Measurements from ENCODE around the gene LDLRAD4.

The LDLRAD4 gene

DNA sequence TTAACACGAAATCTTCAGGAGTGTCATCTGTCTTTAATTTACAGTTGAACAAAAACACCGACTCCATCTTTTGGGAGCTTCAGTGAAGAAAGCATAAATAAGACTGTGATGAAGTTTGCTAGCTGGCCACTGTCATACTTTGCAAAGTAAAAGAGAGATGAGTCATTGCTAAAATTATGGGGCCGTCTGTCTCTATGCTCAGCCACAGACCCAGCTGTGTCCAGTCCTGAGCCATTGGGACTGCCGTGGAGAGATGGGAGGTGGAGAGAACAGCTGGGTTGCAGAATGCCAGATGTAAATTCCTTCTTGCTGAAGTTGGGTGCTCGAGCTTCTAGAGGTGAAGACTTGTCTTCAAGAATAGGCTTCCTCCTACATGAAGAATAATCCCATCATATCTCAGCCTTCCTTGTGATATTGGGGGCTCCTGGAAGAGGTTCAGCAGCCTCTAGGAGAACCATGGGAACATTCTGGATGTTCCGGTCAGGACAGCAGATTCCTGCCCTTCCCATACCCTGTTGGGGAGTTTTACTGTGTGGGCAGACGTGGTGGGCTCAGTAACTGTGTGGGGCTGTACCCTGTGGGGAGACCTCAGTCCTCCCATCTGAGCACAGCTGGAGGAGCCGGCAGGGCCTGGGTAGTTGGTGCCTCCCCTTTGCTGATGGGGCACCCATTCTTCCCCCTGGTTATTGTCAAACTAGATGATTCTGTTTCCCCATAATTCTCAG lies 71.1 kb downstream of the LDLRAD4 start:
- no peak for DNase-seq

DNA sequence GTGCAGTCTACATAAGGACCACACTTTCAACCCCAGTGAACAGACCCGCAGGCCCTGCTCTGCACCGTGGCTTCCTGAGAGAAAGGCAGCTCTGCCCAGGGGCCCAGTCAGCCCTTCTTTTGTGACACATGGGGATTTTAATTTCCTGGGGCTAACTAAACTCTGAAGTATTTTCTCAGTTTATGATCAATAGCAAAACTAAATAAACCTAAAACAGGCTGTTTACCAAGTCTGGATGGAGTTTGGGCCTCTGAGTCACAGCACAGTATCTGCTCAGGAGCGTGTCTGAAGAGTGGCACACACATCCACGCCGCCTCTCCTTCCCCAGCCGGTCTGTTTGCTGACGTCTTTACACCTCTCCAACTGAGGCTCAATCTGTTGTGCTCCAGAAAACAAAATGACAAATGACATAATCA lies 72.3 kb downstream of the LDLRAD4 start:
- DNase-seq, result no peak

DNA sequence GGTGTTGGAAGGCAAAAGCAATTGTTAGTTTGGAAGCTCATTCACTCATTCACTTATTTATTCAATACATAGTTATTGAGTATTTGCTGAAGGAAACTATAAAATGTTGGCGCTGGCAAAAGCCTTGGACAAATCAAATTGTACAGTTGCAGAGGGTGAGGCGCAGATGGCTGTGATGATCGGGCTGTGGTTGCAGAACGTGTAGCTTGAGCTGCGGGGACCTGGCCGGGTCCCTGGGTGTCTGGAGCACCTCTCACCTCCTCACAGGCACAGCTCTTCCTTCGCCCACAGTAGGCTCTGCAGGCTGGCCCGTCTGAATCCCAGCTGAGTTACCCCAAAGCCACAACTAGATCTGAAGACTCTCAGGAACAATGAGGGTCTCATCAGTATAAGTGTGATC lies 72.7 kb downstream of the LDLRAD4 start:
- no peak for DNase-seq

DNA sequence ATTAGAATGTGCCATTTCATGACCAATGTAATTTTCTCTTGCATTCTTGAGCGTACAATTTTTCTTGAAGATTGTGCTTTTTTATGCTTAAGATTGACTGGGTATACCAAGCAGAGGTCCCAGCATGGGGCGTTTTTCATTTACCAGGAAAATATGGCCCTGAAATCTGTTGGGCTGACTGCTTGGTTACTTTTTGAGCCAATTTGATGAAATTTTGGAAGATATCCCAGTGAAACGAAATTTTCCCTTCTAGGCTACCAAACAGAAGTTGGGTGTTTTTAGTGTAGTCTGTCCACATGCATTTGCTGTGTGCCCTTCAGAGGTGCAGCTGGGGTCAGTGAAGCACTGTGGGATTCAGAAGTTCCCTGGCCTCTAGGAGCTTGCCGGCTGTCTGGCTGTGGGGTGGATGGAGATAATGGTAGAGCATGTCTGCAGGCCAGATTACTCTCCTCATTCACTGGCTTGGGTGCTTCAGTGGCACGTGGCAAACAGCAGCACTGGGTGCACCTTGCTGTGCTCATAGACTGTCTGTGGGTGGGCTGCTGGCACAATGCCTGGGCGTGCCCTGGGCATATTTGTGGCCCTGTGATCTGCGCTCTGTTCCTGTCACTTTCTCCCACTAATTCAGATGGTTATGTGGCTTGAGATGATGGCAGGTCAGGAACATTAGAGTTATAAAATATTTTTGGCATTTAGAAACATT lies 73.3 kb downstream of the LDLRAD4 start:
- DNase-seq, result no peak

DNA sequence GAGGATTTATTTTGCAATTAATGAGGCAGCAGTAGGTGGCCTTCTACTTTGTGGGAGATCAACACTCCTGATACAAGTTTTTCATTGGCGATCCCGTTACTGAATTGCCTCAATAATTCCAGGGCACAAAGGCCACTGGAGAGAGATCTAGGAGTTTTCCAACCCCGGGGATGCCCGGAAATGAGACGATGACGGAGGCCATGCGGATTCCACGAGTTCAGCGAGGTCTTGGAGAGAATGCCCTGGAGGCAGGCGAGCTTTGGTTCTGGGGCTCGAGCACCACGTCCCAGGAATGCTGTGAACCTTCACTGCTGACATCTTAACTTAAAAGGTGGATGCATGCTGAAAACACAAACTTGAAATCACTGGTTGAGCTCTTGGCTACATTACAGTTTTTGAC lies 74.2 kb downstream of the LDLRAD4 start:
- DNase-seq, result no peak

DNA sequence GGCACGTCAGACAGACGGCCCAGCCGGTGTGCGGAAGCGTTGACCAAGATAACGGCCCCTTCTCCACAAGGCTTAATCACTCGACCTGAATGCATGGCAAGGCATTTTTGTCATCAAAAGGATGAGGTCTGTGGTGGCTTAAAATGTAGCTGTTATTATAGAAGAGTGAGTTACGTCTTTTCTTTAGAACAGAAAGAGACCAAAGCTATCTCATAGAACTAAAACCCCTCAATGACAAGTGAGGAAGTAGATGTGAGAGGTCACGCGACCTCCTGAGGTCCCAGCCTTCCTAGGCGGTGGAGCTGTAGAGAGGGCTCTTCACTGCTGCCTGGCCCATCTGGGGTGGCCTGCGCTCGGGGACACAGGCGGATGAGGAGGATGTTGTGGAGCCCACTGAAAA lies 75.7 kb downstream of the LDLRAD4 start:
- no peak for DNase-seq

DNA sequence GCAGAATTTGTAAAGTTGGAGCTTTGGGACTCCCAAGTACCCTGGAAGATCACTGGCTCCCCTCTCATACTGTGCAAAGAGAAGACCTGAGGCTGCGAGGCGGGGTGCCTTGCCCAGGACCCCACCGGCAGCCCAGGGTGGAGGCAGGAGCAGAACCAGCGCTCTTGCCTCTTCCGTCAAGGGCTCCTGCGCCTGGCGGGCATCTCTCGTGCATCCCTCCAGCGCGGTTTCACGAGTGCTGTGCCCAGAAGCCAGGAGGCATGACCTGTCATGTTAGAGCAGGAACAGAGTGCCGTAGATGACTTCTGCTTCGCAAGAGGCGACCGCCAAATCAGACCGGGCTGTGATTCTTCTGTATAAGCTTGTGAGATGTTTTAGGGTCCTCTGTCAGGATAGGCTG lies 77.3 kb downstream of the LDLRAD4 start:
- DNase-seq, result no peak

DNA sequence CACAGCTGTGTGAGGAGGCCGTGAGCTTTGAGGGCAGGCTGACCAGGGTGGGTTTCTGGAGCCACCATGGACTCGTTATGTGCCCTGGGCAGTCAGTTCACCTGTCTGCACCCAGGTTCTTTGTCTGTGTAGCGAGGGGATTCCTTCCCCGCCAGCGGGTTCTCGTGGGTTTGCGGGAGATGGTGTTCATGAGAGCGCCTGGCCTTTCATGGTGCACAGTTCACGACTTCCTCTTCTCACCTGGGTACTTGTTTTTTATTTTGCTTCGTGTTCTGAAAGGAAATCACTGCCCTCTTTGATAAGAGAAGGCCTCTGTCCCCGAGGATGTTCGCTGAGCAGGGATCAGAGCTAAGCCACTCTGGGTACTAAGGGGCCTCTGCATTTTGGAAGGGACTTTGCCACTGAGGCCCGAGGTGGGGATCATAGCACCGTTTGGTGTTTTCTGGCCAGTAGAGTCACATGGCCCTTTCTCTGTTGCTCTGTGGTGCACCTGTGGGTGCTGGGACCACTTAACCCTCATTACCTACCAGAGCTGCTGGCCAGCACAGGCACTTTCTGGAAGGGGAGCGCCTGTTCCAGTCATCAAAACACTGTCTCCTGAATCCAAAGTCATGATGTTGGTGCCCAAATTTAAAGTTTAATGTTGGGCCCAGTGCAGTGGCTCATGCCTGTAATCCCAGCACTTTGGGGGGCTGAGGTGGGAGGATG lies 78.5 kb downstream of the LDLRAD4 start:
- no peak for DNase-seq

DNA sequence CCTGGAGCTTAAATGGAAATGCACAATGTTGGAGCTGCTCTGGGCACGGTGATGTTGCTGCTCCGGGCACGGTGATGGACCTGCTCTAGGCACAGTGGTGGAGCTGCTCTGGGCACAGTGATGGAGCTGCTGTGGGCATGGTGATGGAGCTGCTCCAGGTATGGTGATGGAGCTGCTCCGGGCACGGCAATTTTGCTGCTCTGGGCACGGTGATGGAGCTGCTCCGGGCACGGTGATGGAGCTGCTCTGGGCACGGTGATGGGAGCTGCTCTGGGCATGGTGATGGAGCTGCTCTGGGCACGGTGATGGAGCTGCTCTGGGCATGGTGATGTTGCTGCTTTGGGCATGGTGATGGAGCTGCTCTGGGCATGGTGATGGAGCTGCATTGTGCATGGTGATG lies 79.7 kb downstream of the LDLRAD4 start:
- no peak for DNase-seq

DNA sequence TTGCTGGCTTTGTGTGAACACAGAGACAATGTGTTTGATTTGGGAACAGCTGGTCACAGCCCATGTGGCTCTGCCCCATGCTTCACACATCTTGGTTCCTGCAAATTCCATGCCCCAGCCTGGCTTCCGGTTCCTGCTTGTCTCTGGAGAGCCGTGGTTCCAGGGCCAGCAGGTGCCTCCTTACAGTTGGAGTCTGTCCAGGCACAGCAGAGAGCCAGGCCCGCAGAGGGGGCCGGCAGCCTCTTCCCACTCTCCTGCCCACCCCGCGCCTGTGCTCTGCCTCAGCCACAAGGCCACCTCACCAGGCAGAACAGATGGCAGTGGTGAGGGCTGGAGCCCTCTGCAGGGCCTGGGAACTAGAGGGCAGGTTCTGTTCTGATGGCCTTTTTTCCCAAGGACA lies 81.5 kb downstream of the LDLRAD4 start:
- DNase-seq, result peak; percentile 10

DNA sequence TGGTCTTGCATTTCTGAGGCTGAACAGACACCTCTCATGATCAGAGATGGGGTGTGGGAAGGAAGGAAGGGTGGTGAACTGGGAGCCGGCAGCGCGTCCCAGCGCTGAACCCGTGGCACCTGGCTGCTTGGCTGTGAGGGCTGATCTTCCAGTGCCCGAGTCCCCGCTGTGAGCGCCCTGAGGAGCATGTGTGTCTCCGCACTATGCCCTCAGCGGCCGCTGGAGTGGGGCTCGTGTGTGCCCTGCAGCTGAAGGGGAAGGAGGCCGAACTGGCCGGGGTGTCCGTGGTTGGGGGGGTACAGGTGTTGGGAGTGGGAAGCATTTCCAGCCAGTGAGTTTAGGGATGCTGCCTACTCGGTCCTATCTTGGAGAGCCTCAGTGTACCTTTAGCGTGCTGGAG lies 82.2 kb downstream of the LDLRAD4 start:
- no peak for DNase-seq

DNA sequence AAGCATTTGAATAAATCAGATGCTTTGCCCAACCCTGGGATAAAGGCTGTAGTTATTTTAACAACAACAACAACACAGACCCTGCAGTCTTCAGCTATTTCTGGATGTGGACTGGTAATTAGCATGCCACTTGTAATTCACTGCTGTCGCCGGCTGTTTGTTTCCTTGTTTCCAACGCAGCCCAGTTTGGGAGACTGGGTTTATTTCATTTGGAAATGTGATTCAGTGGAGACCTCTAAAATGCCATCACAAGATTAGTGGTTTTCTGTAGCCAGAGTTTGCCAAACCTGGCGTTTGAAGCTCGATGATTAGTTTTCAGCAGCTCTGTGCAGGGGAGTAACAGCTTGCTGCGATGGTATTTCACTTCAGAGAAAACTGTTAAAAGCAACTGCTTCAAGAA lies 83.5 kb downstream of the LDLRAD4 start:
- no peak for DNase-seq

DNA sequence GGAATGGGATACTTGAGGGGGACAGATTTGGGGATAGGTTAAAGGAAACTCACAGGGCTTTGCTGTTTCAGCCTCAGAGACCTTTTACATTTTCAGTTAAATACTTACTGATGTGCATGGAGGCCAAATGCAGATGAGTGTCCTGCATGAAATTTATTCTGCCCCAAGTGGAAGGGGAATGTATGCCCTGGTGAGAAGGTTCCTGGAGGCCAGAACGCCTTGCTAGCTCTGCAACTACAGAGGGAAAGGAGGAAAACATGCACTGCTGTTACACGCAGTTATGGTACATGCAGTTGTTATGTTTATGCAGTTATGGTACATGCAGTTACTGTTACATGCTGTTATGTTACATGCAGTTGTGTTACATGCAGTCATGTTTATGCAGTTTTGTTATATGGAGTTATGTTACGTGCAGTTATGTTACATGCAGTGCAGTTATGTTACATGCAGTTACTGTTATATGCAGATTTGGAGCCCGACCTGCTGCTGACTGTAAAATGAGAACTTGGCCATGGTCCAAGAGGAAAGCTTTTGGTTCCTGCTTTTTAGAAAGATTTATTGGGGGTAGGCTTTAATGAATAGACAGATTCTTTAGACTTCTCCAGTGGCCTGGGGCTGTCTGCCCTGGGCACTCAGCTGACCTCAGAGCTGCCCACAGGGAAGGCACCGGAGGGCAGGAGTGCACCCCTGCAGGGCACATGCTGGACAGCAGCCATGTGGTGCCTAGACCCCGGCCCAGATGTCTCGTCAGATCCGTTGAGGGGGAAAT lies 84.1 kb downstream of the LDLRAD4 start:
- DNase-seq, result peak; percentile 26

DNA sequence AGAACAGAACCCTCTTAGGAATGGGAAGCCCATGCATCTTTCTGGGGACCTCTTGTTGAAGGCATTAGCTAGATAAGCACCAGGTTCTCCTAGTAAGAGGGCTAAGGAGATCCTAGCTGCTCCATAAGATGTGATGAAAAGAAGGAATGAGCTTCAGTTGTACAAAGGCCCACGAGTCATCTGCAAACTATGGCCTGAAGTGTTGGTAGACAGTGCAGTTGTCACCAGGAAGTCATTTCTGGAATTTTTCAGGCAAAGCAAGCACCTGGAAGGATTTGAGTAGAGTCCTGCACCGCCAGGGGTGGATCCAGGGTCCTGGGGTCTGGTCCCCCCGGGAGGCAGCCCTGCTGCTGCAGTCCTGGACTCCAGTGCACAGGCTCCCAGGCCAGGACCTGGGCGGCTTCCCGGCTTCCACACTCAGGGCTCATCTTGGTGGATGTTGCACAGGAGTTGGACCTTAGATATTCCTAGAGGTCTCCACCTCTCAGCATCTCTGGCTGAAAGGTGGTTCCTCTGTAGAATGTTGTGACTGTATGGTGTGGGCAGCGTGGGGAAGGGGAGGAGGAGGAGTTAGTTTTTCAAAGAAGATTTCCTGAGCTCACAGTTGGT lies 85.3 kb downstream of the LDLRAD4 start:
- DNase-seq, result no peak

DNA sequence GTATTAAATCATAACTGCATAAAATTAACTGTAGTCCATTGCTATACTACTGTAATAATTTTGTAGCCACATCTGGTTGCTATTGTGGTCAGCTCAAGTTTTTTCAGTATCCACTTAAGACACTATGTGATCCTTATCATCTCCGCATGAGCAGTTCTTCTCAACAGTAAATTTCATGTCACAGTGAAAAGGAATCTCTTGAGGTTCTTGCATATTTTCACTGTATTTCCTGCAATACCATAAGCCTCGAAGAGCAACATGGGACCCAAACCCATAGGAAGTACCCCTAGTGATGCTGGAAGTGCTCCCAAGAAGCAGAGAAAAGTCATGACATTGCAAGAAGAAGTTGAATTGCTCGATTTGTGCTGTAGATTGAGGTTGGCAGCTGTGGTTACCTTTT lies 86.7 kb downstream of the LDLRAD4 start:
- DNase-seq, result no peak

DNA sequence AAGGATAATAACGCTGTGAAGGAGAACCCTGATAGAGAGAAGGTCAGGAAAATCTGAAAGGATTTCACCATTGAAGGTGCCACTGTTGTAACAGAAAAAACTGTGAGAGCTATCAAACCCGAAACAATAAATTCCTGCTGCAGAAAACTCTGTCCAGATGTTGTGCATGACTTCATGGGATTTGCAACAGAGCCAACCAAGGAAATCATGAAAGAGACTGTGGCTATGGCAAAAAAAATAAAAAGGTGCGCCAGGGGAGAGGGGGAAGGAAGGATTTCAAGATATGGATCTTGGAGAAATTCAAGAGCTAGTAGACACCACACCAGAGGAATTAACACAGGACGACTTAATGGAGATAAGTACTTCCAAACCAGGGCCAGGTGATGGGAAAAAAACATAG lies 88.0 kb downstream of the LDLRAD4 start:
- no peak for DNase-seq

DNA sequence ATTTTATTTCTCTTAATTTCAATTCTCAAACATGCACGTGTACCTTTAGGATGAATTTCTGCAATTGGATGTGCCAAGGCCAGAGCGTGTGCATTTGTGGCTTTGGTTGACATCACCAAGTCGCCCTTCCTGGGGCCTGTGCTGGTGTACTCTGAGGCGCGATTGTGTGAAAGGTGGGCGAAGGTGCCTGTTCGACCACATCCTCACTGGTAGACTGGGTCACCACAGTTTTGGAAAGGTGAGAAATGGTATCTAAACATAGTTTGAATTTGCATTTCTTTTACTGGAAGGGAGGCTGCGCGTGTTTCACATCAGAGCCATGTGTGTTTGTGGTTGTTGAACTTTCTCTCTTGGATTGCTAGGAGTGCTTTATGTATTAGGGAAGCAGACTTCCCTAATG lies 89.8 kb downstream of the LDLRAD4 start:
- DNase-seq, result no peak

DNA sequence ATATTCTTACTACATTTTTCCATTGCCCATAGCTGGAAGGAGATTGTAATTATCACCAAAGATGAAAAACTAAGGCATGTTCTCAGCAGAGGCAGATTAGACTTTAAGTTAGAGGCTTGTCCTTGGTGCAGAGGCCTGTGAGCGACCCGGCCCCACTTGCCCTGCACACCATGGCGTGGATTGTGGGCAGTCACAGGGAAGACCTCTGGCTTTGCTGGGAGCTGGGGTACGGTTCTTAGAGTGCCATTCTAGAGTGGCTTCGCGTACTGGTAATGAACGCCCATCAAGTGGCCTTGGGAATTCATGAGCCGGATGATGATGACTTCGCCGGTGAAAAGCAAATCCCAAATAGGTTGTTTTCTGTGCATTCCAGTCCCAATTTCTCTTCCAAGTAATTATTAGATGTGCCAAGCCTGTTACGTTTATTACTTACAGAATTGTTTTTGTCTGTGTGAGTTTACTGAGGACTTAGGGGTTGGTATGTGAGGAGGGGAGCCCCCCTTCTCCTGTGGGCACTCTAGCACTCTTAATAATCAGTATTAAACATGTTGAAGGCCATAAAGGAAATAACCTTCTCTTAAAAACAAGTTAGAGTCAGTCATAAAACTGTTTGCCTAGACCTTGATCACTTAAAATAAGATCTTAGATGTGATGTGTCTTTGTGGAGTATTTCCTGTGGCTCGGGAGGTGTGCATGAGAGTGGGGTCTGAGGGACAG lies 90.6 kb downstream of the LDLRAD4 start:
- no peak for DNase-seq

DNA sequence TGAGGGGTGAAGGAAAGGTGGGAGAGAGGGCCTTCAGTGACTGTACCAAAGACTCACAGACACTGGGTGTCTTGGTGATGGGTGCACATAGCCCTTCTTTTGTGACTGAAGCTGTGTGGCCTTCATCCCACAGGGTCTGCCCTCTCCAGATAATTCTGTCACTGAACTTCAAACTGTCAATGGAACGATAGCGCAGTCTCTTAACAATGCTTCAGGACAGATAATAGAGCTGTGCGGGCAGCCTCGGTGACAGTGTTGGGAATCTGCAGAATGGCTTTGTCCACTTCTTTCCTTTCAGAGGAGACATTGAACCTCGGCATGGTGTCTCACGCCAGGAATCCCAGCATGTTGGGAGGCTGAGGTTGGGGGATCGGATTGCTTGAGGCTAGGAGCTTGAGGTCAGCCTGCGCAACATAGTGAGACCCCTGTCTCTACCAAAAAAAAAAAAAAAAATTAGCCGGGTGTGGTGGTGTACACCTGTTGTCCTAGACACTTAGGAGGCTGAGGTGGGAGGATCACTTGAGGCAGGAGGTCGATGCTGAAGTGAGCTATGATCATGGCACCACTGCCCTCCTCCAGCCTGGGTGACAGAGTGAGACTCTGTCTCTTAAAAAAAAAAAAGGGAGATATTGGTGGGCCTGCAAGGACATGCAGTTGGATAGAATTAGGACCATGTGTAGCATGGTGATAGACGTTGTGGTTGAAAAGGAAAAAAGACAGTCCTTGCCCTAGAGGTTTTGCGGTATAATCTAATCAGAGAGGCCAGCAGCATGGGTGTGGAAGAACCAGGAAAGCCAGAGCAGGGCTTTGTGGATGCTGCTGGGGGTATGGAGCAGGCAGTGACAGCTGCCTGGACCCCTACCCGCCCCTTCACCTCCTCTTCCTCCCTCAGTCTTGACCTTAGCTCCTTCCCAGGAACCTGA lies 91.4 kb downstream of the LDLRAD4 start:
- no peak for DNase-seq

DNA sequence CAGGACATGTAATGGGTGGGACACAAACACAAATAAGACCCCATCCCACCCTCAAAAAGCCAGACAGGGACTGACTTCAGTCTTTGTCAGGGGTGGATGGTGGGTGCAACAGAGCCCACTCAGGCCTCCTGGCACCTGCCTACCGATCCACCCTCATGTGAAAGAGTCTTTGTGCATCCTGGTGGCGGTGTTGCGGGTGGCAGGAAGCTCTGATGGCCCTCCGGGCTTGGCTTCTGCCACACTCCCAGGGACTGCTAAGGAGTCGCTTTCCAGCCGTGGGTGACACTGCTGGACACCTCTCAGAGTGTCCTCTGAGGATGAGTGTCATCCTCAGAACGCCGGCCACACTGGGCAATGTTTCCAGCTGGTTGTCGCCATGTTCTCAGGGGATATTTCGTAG lies 92.6 kb downstream of the LDLRAD4 start:
- DNase-seq, result no peak

DNA sequence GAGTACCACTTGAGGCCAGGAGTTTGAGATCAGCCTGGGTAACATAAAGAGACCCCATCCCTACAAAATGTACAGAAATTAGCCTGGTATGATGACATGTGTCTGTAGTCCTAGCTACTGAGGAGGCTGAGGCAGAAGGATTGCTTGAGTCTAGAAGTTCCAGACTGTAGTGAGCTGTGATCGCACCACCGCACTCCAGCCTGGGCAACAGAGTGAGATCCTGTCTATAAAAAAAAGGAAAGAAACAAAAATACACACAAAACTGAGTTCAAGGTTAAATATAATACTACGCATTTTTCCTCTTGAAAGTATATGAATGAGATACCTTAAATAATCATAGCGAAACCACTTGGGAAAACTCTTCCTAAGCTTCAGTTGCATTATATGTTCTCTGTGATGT lies 94.0 kb downstream of the LDLRAD4 start:
- DNase-seq, result no peak
